Measurements from ENCODE around the gene USB1. TPM values are rescaled to one million over a fixed set of nuclear protein-coding genes. Genes with fewer than 3 reads are reported as not detected.

USB1 gene
- polyA plus RNA-seq, 2 of the 4 experiments (the other 2 are of a cell fraction): 88.8 to 143 TPM

GRCh38 chr16:58041628-58041955, 40.4 kb downstream of the USB1 start:
- H3K4me1 ChIP-seq: no peaks in the 10 kb centered on the region

GRCh38 chr16:58042001-58042885, 41.0 kb downstream of the USB1 start:
- Histone ChIP-seq H3K4me2 (no peak overlapping the region), H3K9me3 (no peaks in the 10 kb centered on the region), H3K4me3 (no peak overlapping the region), H3K27ac (no peak overlapping the region), H3K4me1 (no peaks in the 10 kb centered on the region)
- DNase-seq (ENCODE audit: low read depth in 1 of 2, low spot score in 1 of 2) (no peak), ATAC-seq (no peak), FAIRE-seq (no peak)
- ChIA-PET CTCF (interaction anchor here (0.5 kb wide), 1 partner anchor 20 kb away, joined by 4 read pairs; no protein-coding TSS in a partner anchor), POLR2A (no interaction called here)
- TF ChIP-seq NPAS2 (CRISPR knock-in tag; IDR thresholded peaks at IDR 0.05; ENCODE audit: borderline replicate concordance): no peak
- TF ChIP-seq ZFP36 (IDR thresholded peaks at IDR 0.05; ENCODE audit: borderline replicate concordance, partially characterized antibody): no peak
- no peak for TF ChIP-seq PBX3 (IDR thresholded peaks at IDR 0.05)
- TF ChIP-seq MYC (IDR thresholded peaks at IDR 0.05; ENCODE audit: borderline replicate concordance, low read length): no peak
- no peak for TF ChIP-seq ELK1 (IDR thresholded peaks at IDR 0.05; ENCODE audit: low read depth, low read length)
- TF ChIP-seq ATOH8 (CRISPR knock-in tag; IDR thresholded peaks at IDR 0.05; ENCODE audit: low read depth): no peak
- no peak for TF ChIP-seq GATA3 (IDR thresholded peaks at IDR 0.05; ENCODE audit: borderline replicate concordance)
- TF ChIP-seq NR3C1 (IDR thresholded peaks at IDR 0.05): no peak
- no peak for TF ChIP-seq BHLHE40 (IDR thresholded peaks at IDR 0.05; ENCODE audit: low read depth, low read length)
- TF ChIP-seq ZC3H11A (IDR thresholded peaks at IDR 0.05): no peak
- no peak for TF ChIP-seq EHMT2 (IDR thresholded peaks at IDR 0.05; ENCODE audit: low read depth)
- no peak for TF ChIP-seq TP53 (CRISPR knock-in tag; IDR thresholded peaks at IDR 0.05)
- no peak for TF ChIP-seq MAX (IDR thresholded peaks at IDR 0.05)
- no peak for TF ChIP-seq ESRRA (IDR thresholded peaks at IDR 0.05; ENCODE audit: borderline replicate concordance, low read length)
- TF ChIP-seq ZSCAN20 (CRISPR knock-in tag; IDR thresholded peaks at IDR 0.05): no peak
- no peak for TF ChIP-seq EHF (CRISPR knock-in tag; IDR thresholded peaks at IDR 0.05)
- TF ChIP-seq PHF8 (IDR thresholded peaks at IDR 0.05; ENCODE audit: borderline replicate concordance, low read depth): no peak
- no peak for TF ChIP-seq RARB (CRISPR knock-in tag; IDR thresholded peaks at IDR 0.05)
- no peak for TF ChIP-seq E2F6 (IDR thresholded peaks at IDR 0.05; ENCODE audit: borderline replicate concordance, low read depth)
- 90% methylated on average over 11 of the region's 22 CpGs for WGBS (ENCODE audit: missing lambda C conversion rate)

More at GRCh38 chr16:58041628-58041955, 40.4 kb downstream of the USB1 start:
- no peak for DNase-seq (ENCODE audit: low read depth in 1 of 2, low spot score in 1 of 2)
- Histone ChIP-seq H3K4me3 (no peak overlapping the region), H3K4me2 (no peak overlapping the region), H3K27ac (no peak overlapping the region), H3K9me3 (no peaks in the 10 kb centered on the region)
- ATAC-seq: no peak
- POLR2A ChIA-PET: no interaction called here
- FAIRE-seq: no peak
- TF ChIP-seq BHLHE40 (IDR thresholded peaks at IDR 0.05; ENCODE audit: low read depth, low read length) (no peak), GATA3 (IDR thresholded peaks at IDR 0.05; ENCODE audit: borderline replicate concordance) (no peak)
- WGBS (ENCODE audit: missing lambda C conversion rate): 93% methylated on average over 6 of the region's 18 CpGs
- CTCF ChIA-PET: no interaction called here
